ENCODE measurements around the gene SBF2. TPM values are rescaled to one million over a fixed set of nuclear protein-coding genes. Genes with fewer than 3 reads are reported as not detected.

The SBF2 gene
- total RNA-seq, 3 donors from 2014 or later: 74.8 to 91.9 (median 88.2) TPM

DNA sequence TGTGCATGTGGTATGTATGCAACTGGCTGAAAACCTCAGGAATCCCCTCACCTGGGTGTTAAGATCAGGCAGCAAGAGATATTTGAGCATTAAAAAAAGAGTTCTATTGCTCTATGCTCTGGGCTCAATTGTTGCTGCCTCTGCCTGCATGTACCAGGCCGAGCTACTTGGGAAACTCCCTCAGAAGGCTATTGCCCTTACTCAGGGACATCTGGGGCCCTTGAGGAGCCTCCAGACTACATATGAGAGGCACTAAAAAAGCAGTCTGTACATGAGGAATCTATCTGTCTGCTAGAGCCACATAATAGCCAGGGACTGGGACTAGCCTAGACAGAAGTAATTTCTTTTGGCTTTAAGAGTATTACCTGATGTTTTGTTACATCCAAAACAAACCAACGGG lies 510.0 kb downstream of the SBF2 start:
- Histone ChIP-seq H3K4me1 (no peaks in the 10 kb centered on the region), H3K27ac (no peak overlapping the region), H3K27me3 (no peaks in the 10 kb centered on the region), H3K4me3 (no peak overlapping the region), H3K9me3 (no peaks in the 10 kb centered on the region), H3K36me3 (no peaks in the 10 kb centered on the region)
- no peak for TF ChIP-seq POLR2A (IDR thresholded peaks at IDR 0.05)
- TF ChIP-seq, protein P1, sequence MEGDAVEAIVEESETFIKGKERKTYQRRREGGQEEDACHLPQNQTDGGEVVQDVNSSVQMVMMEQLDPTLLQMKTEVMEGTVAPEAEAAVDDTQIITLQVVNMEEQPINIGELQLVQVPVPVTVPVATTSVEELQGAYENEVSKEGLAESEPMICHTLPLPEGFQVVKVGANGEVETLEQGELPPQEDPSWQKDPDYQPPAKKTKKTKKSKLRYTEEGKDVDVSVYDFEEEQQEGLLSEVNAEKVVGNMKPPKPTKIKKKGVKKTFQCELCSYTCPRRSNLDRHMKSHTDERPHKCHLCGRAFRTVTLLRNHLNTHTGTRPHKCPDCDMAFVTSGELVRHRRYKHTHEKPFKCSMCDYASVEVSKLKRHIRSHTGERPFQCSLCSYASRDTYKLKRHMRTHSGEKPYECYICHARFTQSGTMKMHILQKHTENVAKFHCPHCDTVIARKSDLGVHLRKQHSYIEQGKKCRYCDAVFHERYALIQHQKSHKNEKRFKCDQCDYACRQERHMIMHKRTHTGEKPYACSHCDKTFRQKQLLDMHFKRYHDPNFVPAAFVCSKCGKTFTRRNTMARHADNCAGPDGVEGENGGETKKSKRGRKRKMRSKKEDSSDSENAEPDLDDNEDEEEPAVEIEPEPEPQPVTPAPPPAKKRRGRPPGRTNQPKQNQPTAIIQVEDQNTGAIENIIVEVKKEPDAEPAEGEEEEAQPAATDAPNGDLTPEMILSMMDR (IDR thresholded peaks at IDR 0.05): no peak
- TF ChIP-seq POLR2AphosphoS5 (IDR thresholded peaks at IDR 0.05): no peak
- intact Hi-C loops (cut with DNase I; ENCODE audit: low total_unique reads): no loop called here
- DNase-seq (ENCODE audit: low spot score in 2 of 2): no peak

DNA sequence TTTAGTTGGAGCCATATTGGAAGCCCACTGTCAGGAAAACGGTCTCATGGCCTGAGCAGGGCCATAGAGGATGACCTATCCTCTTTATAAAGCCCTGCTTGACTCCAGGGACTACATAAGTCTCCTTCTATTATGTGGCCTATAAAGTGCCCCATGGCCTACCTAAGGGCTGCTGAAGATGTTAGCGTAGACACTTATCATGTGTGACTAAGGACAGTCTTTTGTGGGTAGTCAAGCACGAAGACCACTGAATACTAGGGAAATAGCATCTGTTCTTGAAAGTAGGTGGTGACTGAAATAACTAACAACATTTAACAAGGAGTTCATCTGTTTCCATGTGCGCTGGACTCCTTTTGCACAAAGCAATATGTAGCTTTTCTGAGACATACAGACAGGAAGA lies 513.1 kb downstream of the SBF2 start:
- H3K4me1 ChIP-seq: no peaks in the 10 kb centered on the region
- no peak overlapping the region for H3K4me3 ChIP-seq
- intact Hi-C loops (cut with DNase I; ENCODE audit: low total_unique reads): no loop called here
- no peak overlapping the region for H3K27ac ChIP-seq
- TF ChIP-seq POLR2A (IDR thresholded peaks at IDR 0.05): no peak
- TF ChIP-seq, protein P1 (IDR thresholded peaks at IDR 0.05): no peak
- no peak for TF ChIP-seq POLR2AphosphoS5 (IDR thresholded peaks at IDR 0.05)
- no peak for DNase-seq (ENCODE audit: low spot score in 2 of 2)
- no peaks in the 10 kb centered on the region for H3K36me3 ChIP-seq
- H3K9me3 ChIP-seq: no peaks in the 10 kb centered on the region
- H3K27me3 ChIP-seq: no peaks in the 10 kb centered on the region

DNA sequence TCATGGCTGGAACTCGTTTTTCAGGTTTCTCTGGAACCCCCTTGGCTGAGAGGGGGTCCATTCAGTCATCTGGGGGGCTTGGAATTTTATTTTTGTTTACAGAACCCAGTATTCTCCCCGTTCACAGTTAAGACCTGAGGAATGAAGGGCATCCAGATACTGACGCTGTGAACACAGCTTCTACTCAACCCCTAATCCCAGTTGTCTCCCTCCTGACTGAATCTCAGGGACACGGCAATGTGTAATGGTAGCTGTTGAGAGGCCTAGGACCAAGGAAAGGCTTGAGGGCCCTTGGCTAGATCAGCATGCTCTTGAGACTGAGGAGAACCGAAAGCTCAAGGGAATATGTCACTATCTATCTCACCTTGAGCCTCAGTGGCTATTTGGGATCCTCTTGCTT lies 516.5 kb downstream of the SBF2 start:
- H3K9me3 ChIP-seq: no peaks in the 10 kb centered on the region
- no peaks in the 10 kb centered on the region for H3K36me3 ChIP-seq
- no peak overlapping the region for H3K27ac ChIP-seq
- intact Hi-C loops (cut with DNase I; ENCODE audit: low total_unique reads): no loop called here
- H3K4me3 ChIP-seq: no peak overlapping the region
- H3K27me3 ChIP-seq: no peaks in the 10 kb centered on the region
- TF ChIP-seq POLR2AphosphoS5 (IDR thresholded peaks at IDR 0.05) (no peak), POLR2A (IDR thresholded peaks at IDR 0.05) (no peak)
- TF ChIP-seq, protein P1 (IDR thresholded peaks at IDR 0.05): no peak
- H3K4me1 ChIP-seq: no peaks in the 10 kb centered on the region
- no peak for DNase-seq (ENCODE audit: low spot score in 2 of 2)

DNA sequence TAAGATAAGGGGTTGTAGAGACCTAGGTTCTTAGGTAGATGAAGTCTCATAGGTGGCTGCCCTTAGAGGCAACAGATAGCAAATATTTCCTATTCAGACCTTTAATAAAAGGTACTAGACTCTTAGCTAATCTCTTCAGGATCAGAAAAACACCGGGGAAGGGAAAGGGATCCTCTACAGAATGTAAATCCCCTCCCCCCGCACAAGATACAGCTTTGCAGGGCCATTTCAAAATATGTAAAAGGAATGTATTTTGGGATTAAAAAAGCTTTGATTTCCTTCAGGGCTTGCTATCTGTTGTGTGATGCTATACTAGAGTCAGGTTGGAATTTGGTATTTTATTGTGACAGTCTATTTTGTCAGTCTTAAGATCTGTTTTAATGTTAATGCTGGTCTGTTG lies 517.0 kb downstream of the SBF2 start:
- no peak overlapping the region for H3K4me3 ChIP-seq
- H3K27me3 ChIP-seq: no peaks in the 10 kb centered on the region
- TF ChIP-seq POLR2A (IDR thresholded peaks at IDR 0.05) (no peak), POLR2AphosphoS5 (IDR thresholded peaks at IDR 0.05) (no peak)
- TF ChIP-seq, protein P1 (IDR thresholded peaks at IDR 0.05): no peak
- H3K4me1 ChIP-seq: no peaks in the 10 kb centered on the region
- no peak overlapping the region for H3K27ac ChIP-seq
- DNase-seq (ENCODE audit: low spot score in 2 of 2): no peak
- H3K36me3 ChIP-seq: no peaks in the 10 kb centered on the region
- intact Hi-C loops (cut with DNase I; ENCODE audit: low total_unique reads): no loop called here
- no peaks in the 10 kb centered on the region for H3K9me3 ChIP-seq

DNA sequence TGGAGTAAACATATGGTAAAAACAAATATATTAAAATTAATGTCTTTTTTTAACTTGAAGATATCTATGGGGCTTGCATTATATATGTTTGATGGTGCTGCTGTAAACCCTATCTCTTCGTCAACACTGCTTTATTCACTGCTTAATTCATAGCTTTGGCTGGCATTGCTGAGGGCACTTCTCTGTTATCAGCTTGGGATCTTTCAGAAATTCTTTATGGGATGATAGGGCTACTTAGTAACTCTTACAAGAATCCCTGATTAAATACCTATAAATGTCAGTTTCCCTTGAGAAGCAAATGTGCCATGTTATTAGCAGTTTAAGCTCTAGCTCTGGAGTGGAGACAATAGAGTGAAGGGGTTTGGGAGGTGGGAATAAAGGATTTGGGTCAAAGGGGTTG lies 517.8 kb downstream of the SBF2 start:
- intact Hi-C loops (cut with DNase I; ENCODE audit: low total_unique reads): no loop called here
- no peak overlapping the region for H3K27ac ChIP-seq
- TF ChIP-seq POLR2AphosphoS5 (IDR thresholded peaks at IDR 0.05) (no peak), POLR2A (IDR thresholded peaks at IDR 0.05) (no peak)
- TF ChIP-seq, protein P1 (IDR thresholded peaks at IDR 0.05): no peak
- no peak overlapping the region for H3K4me3 ChIP-seq
- no peaks in the 10 kb centered on the region for H3K27me3 ChIP-seq
- no peak for DNase-seq (ENCODE audit: low spot score in 2 of 2)
- no peaks in the 10 kb centered on the region for H3K36me3 ChIP-seq
- no peaks in the 10 kb centered on the region for H3K9me3 ChIP-seq
- H3K4me1 ChIP-seq: no peaks in the 10 kb centered on the region
